ENCODE measurements around the gene KLRC3. TPM values are rescaled to one million over a fixed set of nuclear protein-coding genes. Genes with fewer than 3 reads are reported as not detected.
"Not testable (repeated sequence)": the region's sequence is repeated elsewhere in the genome, so short reads cannot be mapped to it uniquely, and the experiment has no call there.

Gene KLRC3
- total RNA-seq, 1 donor from 2014 or later = not detected

DNA sequence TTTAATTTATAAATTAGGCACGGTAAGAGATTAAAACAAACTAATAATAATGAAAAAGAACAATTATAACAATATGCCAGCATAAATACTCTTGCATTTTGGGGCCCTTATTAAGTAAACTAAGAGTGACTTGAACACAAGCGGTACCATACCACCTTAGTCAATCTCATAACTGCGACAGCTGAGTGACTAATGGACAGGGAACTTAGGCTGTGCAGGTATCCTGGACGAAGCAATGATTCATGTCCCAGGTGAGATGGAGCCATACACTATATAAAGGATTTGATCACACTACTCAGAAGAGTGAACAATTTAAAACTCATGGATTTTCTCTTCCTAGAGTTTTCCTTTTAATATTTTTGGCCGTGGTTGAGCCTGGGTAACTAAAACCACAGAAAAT is 15.1 kb downstream of the KLRC3 start:
- TF ChIP-seq, protein P1, sequence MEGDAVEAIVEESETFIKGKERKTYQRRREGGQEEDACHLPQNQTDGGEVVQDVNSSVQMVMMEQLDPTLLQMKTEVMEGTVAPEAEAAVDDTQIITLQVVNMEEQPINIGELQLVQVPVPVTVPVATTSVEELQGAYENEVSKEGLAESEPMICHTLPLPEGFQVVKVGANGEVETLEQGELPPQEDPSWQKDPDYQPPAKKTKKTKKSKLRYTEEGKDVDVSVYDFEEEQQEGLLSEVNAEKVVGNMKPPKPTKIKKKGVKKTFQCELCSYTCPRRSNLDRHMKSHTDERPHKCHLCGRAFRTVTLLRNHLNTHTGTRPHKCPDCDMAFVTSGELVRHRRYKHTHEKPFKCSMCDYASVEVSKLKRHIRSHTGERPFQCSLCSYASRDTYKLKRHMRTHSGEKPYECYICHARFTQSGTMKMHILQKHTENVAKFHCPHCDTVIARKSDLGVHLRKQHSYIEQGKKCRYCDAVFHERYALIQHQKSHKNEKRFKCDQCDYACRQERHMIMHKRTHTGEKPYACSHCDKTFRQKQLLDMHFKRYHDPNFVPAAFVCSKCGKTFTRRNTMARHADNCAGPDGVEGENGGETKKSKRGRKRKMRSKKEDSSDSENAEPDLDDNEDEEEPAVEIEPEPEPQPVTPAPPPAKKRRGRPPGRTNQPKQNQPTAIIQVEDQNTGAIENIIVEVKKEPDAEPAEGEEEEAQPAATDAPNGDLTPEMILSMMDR (IDR thresholded peaks at IDR 0.05; ENCODE audit: partially characterized antibody, unreplicated experiment) = no peak
- Mint-ChIP-seq H3K27me3 (ENCODE audit: unreplicated experiment) (no peaks in the 10 kb centered on the region), H3K4me3 (ENCODE audit: unreplicated experiment) (no peak overlapping the region), H3K9me3 (ENCODE audit: unreplicated experiment) (no peaks in the 10 kb centered on the region), H3K4me1 (ENCODE audit: low read depth, unreplicated experiment) (no peaks in the 10 kb centered on the region), H3K27ac (ENCODE audit: unreplicated experiment) (no peak overlapping the region), H3K36me3 (ENCODE audit: unreplicated experiment) (no peaks in the 10 kb centered on the region)
- no peak for DNase-seq

DNA sequence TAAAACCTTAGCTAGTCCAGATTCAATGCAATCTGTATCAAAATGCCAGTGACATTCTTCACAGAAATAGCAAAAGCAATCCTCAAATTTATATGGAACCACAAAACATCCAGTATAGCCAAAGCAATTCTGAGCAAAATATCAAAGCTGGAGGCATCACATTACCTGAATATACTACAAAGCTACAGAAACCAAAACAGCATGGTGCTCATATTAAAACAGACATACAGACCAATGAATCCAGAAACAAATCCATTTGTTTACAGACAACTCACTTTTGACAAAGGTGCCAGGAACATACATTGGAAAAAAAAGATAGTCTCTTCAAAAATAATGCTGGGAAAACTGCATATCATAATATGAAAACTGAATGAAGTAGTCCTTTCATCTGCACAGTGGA is 15.6 kb downstream of the KLRC3 start:
- no peak for DNase-seq
- H3K27me3 Mint-ChIP-seq (ENCODE audit: unreplicated experiment) = no peaks in the 10 kb centered on the region
- TF ChIP-seq, protein P1 (IDR thresholded peaks at IDR 0.05; ENCODE audit: partially characterized antibody, unreplicated experiment) = no peak
- no peak overlapping the region for H3K4me3 Mint-ChIP-seq (ENCODE audit: unreplicated experiment)
- H3K9me3 Mint-ChIP-seq (ENCODE audit: unreplicated experiment) = no peaks in the 10 kb centered on the region
- H3K4me1 Mint-ChIP-seq (ENCODE audit: low read depth, unreplicated experiment) = no peaks in the 10 kb centered on the region
- H3K27ac Mint-ChIP-seq (ENCODE audit: unreplicated experiment) = no peak overlapping the region
- H3K36me3 Mint-ChIP-seq (ENCODE audit: unreplicated experiment) = no peaks in the 10 kb centered on the region

DNA sequence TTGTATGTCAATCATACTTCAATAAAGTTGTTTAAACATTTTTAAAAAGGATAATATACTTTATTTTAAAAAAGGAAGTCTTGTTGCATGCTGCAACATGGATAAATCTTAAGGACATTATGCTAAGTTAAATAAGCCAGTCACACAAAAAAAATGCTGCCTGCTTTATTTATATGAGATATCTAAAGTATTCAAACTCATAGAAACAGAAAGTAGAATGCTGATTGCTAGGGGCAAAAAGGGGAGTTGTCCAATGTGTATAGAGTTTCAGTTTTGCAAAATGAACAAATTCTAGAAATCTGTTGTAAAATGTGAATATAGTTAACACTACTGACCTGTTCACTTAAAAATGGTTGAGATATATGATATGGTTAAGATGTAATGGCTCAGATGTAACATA is 19.6 kb downstream of the KLRC3 start:
- Mint-ChIP-seq H3K27me3 (ENCODE audit: unreplicated experiment) (no peaks in the 10 kb centered on the region), H3K4me1 (ENCODE audit: low read depth, unreplicated experiment) (no peaks in the 10 kb centered on the region), H3K27ac (ENCODE audit: unreplicated experiment) (no peak overlapping the region), H3K4me3 (ENCODE audit: unreplicated experiment) (no peak overlapping the region), H3K36me3 (ENCODE audit: unreplicated experiment) (no peaks in the 10 kb centered on the region), H3K9me3 (ENCODE audit: unreplicated experiment) (no peaks in the 10 kb centered on the region)
- TF ChIP-seq, protein P1 (IDR thresholded peaks at IDR 0.05; ENCODE audit: partially characterized antibody, unreplicated experiment) = no peak
- no peak for DNase-seq

DNA sequence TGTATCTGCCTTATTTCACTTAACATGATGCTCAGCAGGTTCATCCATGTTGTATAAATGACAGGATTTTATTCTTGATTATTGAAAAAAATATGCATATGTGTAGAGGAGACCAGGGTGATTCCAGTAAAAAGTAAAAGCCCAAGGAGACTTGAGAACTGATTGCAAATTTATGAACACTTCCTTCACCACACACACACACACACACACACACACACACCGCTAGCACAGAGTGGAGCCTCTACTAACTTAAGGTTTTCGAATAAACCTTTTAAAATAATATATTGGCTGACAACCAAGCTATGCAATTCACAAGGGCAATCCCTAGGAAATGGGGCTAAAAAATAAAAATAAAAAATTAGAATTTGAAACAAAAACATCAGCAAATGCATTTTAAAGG is 22.2 kb downstream of the KLRC3 start:
- H3K27ac Mint-ChIP-seq (ENCODE audit: unreplicated experiment) = no peak overlapping the region
- no peak overlapping the region for H3K4me3 Mint-ChIP-seq (ENCODE audit: unreplicated experiment)
- no peak for DNase-seq
- H3K36me3 Mint-ChIP-seq (ENCODE audit: unreplicated experiment) = no peaks in the 10 kb centered on the region
- no peaks in the 10 kb centered on the region for H3K27me3 Mint-ChIP-seq (ENCODE audit: unreplicated experiment)
- no peaks in the 10 kb centered on the region for H3K4me1 Mint-ChIP-seq (ENCODE audit: low read depth, unreplicated experiment)
- no peaks in the 10 kb centered on the region for H3K9me3 Mint-ChIP-seq (ENCODE audit: unreplicated experiment)
- TF ChIP-seq, protein P1 (IDR thresholded peaks at IDR 0.05; ENCODE audit: partially characterized antibody, unreplicated experiment) = no peak

DNA sequence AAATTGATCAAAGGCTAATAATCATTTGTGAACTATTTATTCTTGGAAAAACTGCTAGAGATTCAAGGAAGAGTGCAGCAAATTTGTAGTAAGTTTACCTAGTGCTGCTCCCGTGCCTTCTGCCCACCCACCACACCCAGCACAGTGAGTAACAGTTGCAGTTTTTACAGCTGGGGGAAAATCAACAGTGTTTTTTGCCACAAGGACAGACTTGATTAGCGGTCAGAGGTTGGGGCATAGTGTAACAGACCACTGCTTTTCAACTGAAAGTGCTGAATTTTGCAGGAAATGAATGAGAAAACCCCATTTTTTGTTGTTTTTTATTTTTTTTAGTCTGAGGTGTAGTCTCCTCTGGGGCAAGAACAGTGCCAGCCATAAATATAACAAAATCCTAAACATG is 23.1 kb downstream of the KLRC3 start:
- no peak for DNase-seq
- TF ChIP-seq, protein P1 (IDR thresholded peaks at IDR 0.05; ENCODE audit: partially characterized antibody, unreplicated experiment) = no peak
- Mint-ChIP-seq H3K4me3 (ENCODE audit: unreplicated experiment) (no peak overlapping the region), H3K4me1 (ENCODE audit: low read depth, unreplicated experiment) (no peaks in the 10 kb centered on the region), H3K27ac (ENCODE audit: unreplicated experiment) (no peak overlapping the region), H3K27me3 (ENCODE audit: unreplicated experiment) (no peaks in the 10 kb centered on the region), H3K36me3 (ENCODE audit: unreplicated experiment) (no peaks in the 10 kb centered on the region), H3K9me3 (ENCODE audit: unreplicated experiment) (no peaks in the 10 kb centered on the region)

DNA sequence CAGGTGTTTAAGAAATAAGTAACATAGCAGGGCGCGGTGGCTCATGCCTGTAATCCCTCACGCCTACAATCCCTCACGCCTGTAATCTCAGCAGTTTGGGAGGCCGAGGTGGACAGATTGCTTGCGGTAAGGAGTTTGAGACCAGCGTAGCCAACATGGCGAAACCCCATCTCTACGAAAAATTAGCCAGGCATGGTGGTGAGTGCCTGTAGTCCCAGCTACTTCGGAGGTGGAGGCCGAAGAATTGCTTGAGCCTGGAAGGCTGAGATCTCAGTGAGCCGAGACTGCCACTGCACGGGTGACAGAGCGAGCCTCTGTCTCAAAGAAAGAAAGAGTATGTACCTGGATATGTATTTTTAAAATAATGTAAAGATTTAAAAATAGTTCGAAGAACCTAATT is 24.2 kb downstream of the KLRC3 start:
- H3K4me3 Mint-ChIP-seq (ENCODE audit: unreplicated experiment); H3K9me3 Mint-ChIP-seq (ENCODE audit: unreplicated experiment); H3K27ac Mint-ChIP-seq (ENCODE audit: unreplicated experiment); H3K4me1 Mint-ChIP-seq (ENCODE audit: low read depth, unreplicated experiment); DNase-seq; H3K27me3 Mint-ChIP-seq (ENCODE audit: unreplicated experiment); H3K36me3 Mint-ChIP-seq (ENCODE audit: unreplicated experiment): not testable (repeated sequence)

All from glutamatergic neuron (in vitro differentiated cells).